Trophoblast cell (in vitro differentiated cells and primary cell): ENCODE data around the gene NLRP3.

Source experiments
- DNase-seq, 2 donors: peaks; one replicate each; pipeline ENCODE4 v3.0.0-alpha.2; 2016
- H2AFZ ChIP-seq: 2 replicates; pipeline ENCODE4 v1.6.1; 2013; ENCODE audit warnings: low read length, moderate library complexity, mild to moderate bottlenecking; ENCODE audit not compliant: insufficient read depth, poor library complexity
- H2AK5ac ChIP-seq: 2 replicates; pipeline ENCODE4 v1.6.1; 2013; ENCODE audit warnings: mild to moderate bottlenecking, low read length
- H2BK120ac ChIP-seq: 2 replicates; pipeline ENCODE4 v1.6.1; 2013; ENCODE audit warnings: low read length, mild to moderate bottlenecking, moderate library complexity; ENCODE audit not compliant: insufficient read depth, poor library complexity
- H2BK12ac ChIP-seq: 2 replicates; pipeline ENCODE4 v1.6.1; 2013; ENCODE audit warnings: mild to moderate bottlenecking, low read length, moderate library complexity
- H2BK5ac ChIP-seq: 2 replicates; pipeline ENCODE4 v1.6.1; 2013; ENCODE audit warnings: low read length, low read depth, moderate library complexity, mild to moderate bottlenecking; ENCODE audit not compliant: poor library complexity
- H3K14ac ChIP-seq: 2 replicates; pipeline ENCODE4 v1.6.1; 2013; ENCODE audit warnings: mild to moderate bottlenecking, low read length
- H3K18ac ChIP-seq: 2 replicates; pipeline ENCODE4 v1.6.1; 2013; ENCODE audit warnings: mild to moderate bottlenecking, low read length
- H3K23ac ChIP-seq: 2 replicates; pipeline ENCODE4 v1.6.1; 2013; ENCODE audit warnings: low read length
- H3K27ac ChIP-seq: 2 replicates; pipeline ENCODE4 v1.5.1; 2013; ENCODE audit warnings: low read depth, mild to moderate bottlenecking, inconsistent platforms, low read length, moderate library complexity
- H3K27me3 ChIP-seq: 2 replicates; pipeline ENCODE4 v1.6.1; 2013; ENCODE audit warnings: inconsistent platforms, mild to moderate bottlenecking, low read length, moderate library complexity; ENCODE audit not compliant: insufficient read depth
- H3K36me3 ChIP-seq, 2 experiments: 1 replicate in 1 of 2; 2 replicates in 1 of 2; pipeline ENCODE4 v1.6.1; 2013; ENCODE audit warnings: low read length in 2 of 2, mild to moderate bottlenecking in 2 of 2, moderate library complexity in 1 of 2; ENCODE audit not compliant: insufficient read depth in 2 of 2, control insufficient read depth in 1 of 2
- H3K4ac ChIP-seq: 2 replicates; pipeline ENCODE4 v1.6.1; 2013; ENCODE audit warnings: low read depth, mild to moderate bottlenecking, low read length, moderate library complexity
- H3K4me1 ChIP-seq, 2 experiments: 1 replicate in 1 of 2; 2 replicates in 1 of 2; pipeline ENCODE4 v1.6.1; 2013; ENCODE audit warnings: low read length in 2 of 2, mild to moderate bottlenecking in 2 of 2, moderate library complexity in 1 of 2; ENCODE audit not compliant: insufficient read depth in 2 of 2, control insufficient read depth in 1 of 2
- H3K4me2 ChIP-seq: 2 replicates; pipeline ENCODE4 v1.6.1; 2013; ENCODE audit warnings: inconsistent platforms, mild to moderate bottlenecking, low read length, moderate library complexity
- H3K4me3 ChIP-seq: 2 replicates; pipeline ENCODE4 v1.5.1; 2013; ENCODE audit warnings: mild to moderate bottlenecking, low read depth, low read length, inconsistent platforms
- H3K79me1 ChIP-seq: one replicate; pipeline ENCODE4 v1.6.1; 2013; ENCODE audit warnings: low read length
- H3K79me2 ChIP-seq: 2 replicates; pipeline ENCODE4 v1.6.1; 2013; ENCODE audit warnings: low read length, mild to moderate bottlenecking; ENCODE audit not compliant: control insufficient read depth, insufficient read depth, poor library complexity
- H3K9ac ChIP-seq: 2 replicates; pipeline ENCODE4 v1.6.1; 2013; ENCODE audit warnings: mild to moderate bottlenecking, low read length
- H3K9me3 ChIP-seq: 2 replicates; pipeline ENCODE4 v1.6.1; 2013; ENCODE audit warnings: low read depth, mild to moderate bottlenecking, control low read depth, inconsistent platforms, low read length; ENCODE audit not compliant: insufficient read depth
- H4K12ac ChIP-seq: 2 replicates; pipeline ENCODE4 v1.6.1; 2013; ENCODE audit warnings: low read depth, mild to moderate bottlenecking, low read length, moderate library complexity
- H4K8ac ChIP-seq: 2 replicates; pipeline ENCODE4 v1.6.1; 2013; ENCODE audit warnings: low read depth, mild to moderate bottlenecking, low read length, moderate library complexity
- H4K91ac ChIP-seq: one replicate; pipeline ENCODE4 v1.6.1; 2013; ENCODE audit warnings: low read depth, mild to moderate bottlenecking, low read length, moderate library complexity
- WGBS: extraction: QIAGEN DNeasy Blood & Tissue Kit; methylation state at CpG from one replicate; pipeline ENCODE4 v1.1.7; 2013; ENCODE audit warnings: missing lambda C conversion rate; ENCODE audit not compliant: insufficient read length, insufficient coverage; ENCODE audit errors: extremely low coverage; 5-methylcytosine and 5-hydroxymethylcytosine counted together

Gene NLRP3

GRCh38 chr1:247440001-247440620 is 24.1 kb downstream of the NLRP3 start:
- Histone ChIP-seq H2BK5ac (no peak overlapping the region), H3K9me3 (no peaks in the 10 kb centered on the region), H4K12ac (no peak overlapping the region), H3K79me2 (no peaks in the 10 kb centered on the region), H3K18ac (no peak overlapping the region), H3K4me2 (no peak overlapping the region), H3K4me1 (peaks cover 0 to 6% of the 10 kb centered on the region in 2 experiments), H4K8ac (no peak overlapping the region), H2AK5ac (no peak overlapping the region), H3K9ac (no peak overlapping the region), H2BK12ac (no peak overlapping the region), H2BK120ac (no peak overlapping the region), H3K27ac (no peak overlapping the region), H4K91ac (no peak overlapping the region), H3K27me3 (no peaks in the 10 kb centered on the region), H2AFZ (no peak overlapping the region), H3K23ac (no peak overlapping the region), H3K36me3 (no peaks in the 10 kb centered on the region), H3K14ac (no peak overlapping the region), H3K79me1 (no peaks in the 10 kb centered on the region), H3K4ac (no peak overlapping the region), H3K4me3 (no peak overlapping the region)
- DNase-seq: no peak
- no CpG with 5 or more reads among the region's 6 CpGs for WGBS

GRCh38 chr1:247441606-247442005 is 25.6 kb downstream of the NLRP3 start:
- Histone ChIP-seq H3K14ac (no peak overlapping the region), H2AFZ (no peak overlapping the region), H4K12ac (no peak overlapping the region), H4K91ac (no peak overlapping the region), H3K23ac (no peak overlapping the region), H3K27ac (no peak overlapping the region), H3K9ac (no peak overlapping the region), H3K9me3 (peaks cover 2% of the 10 kb centered on the region), H3K36me3 (no peaks in the 10 kb centered on the region), H3K27me3 (no peaks in the 10 kb centered on the region), H3K4me3 (no peak overlapping the region), H3K79me1 (no peaks in the 10 kb centered on the region), H2AK5ac (no peak overlapping the region), H3K79me2 (no peaks in the 10 kb centered on the region), H2BK12ac (no peak overlapping the region), H3K4me1 (peaks cover 0 to 6% of the 10 kb centered on the region in 2 experiments), H2BK120ac (no peak overlapping the region), H3K18ac (no peak overlapping the region), H3K4me2 (no peak overlapping the region), H2BK5ac (no peak overlapping the region), H4K8ac (no peak overlapping the region), H3K4ac (no peak overlapping the region)
- WGBS: no CpG with 5 or more reads among the region's 5 CpGs
- no peak for DNase-seq

- Histone ChIP-seq H2AK5ac (no peak overlapping the region), H3K79me2 (no peaks in the 10 kb centered on the region), H3K14ac (no peak overlapping the region), H3K27me3 (no peaks in the 10 kb centered on the region), H3K9me3 (peaks cover 2% of the 10 kb centered on the region), H3K23ac (no peak overlapping the region), H4K12ac (no peak overlapping the region), H3K27ac (no peak overlapping the region), H2BK5ac (no peak overlapping the region), H2BK12ac (no peak overlapping the region), H3K36me3 (no peaks in the 10 kb centered on the region), H3K4me2 (no peak overlapping the region), H3K18ac (no peak overlapping the region), H4K8ac (no peak overlapping the region), H3K4me1 (peaks cover 0 to 6% of the 10 kb centered on the region in 2 experiments), H3K79me1 (no peaks in the 10 kb centered on the region), H2AFZ (no peak overlapping the region), H3K4ac (no peak overlapping the region), H2BK120ac (no peak overlapping the region), H3K4me3 (no peak overlapping the region), H4K91ac (no peak overlapping the region), H3K9ac (no peak overlapping the region)
- DNase-seq: no peak
- no CpG with 5 or more reads among the region's 4 CpGs for WGBS
Observed at GRCh38 chr1:247442164-247442563, 26.2 kb downstream of the NLRP3 start.

GRCh38 chr1:247443641-247444040 is 27.7 kb downstream of the NLRP3 start:
- no peak overlapping the region for H2BK120ac ChIP-seq
- H3K23ac ChIP-seq: no peak overlapping the region
- no peak for DNase-seq
- H3K27me3 ChIP-seq: no peaks in the 10 kb centered on the region
- H3K4me2 ChIP-seq: no peak overlapping the region
- no peak overlapping the region for H4K12ac ChIP-seq
- peaks cover 4% of the 10 kb centered on the region for H3K79me1 ChIP-seq
- no peaks in the 10 kb centered on the region for H3K79me2 ChIP-seq
- H3K18ac ChIP-seq: no peak overlapping the region
- no peak overlapping the region for H2AFZ ChIP-seq
- no peak overlapping the region for H3K14ac ChIP-seq
- no peak overlapping the region for H2BK5ac ChIP-seq
- peaks cover 0 to 9% of the 10 kb centered on the region in 2 experiments for H3K4me1 ChIP-seq
- no peak overlapping the region for H4K8ac ChIP-seq
- H3K9ac ChIP-seq: no peak overlapping the region
- H2BK12ac ChIP-seq: no peak overlapping the region
- H3K36me3 ChIP-seq: no peaks in the 10 kb centered on the region
- WGBS: no CpG with 5 or more reads among the region's 5 CpGs
- no peak overlapping the region for H2AK5ac ChIP-seq
- no peak overlapping the region for H4K91ac ChIP-seq
- no peak overlapping the region for H3K4ac ChIP-seq
- no peak overlapping the region for H3K27ac ChIP-seq
- peaks cover 2% of the 10 kb centered on the region for H3K9me3 ChIP-seq
- H3K4me3 ChIP-seq: no peak overlapping the region
